Type B pancreatic cell (in vitro differentiated cells): ENCODE results near the gene ST6GALNAC3. TPM values are rescaled to one million over a fixed set of nuclear protein-coding genes. Genes with fewer than 3 reads are reported as not detected.

Source experiments
- DNase-seq: peaks from one replicate; pipeline ENCODE4 v3.0.0; 2021; ENCODE audit warnings: mixed read lengths; ENCODE audit not compliant: unreplicated experiment; ENCODE audit errors: extremely low spot score
- H3K27ac Mint-ChIP-seq: 2 replicates; pipeline ENCODE4 v1.8.0; 2021; ENCODE audit warnings: mild to moderate bottlenecking, mixed read lengths
- H3K27me3 Mint-ChIP-seq: 2 replicates; pipeline ENCODE4 v1.8.0; 2021; ENCODE audit warnings: mixed read lengths
- H3K36me3 Mint-ChIP-seq: 2 replicates; pipeline ENCODE4 v1.8.0; 2021; ENCODE audit warnings: mixed read lengths
- H3K4me1 Mint-ChIP-seq: one replicate; pipeline ENCODE4 v1.8.0; 2021; ENCODE audit warnings: mixed read lengths; ENCODE audit not compliant: unreplicated experiment
- H3K4me3 Mint-ChIP-seq: 2 replicates; pipeline ENCODE4 v1.8.0; 2021; ENCODE audit warnings: mild to moderate bottlenecking, mixed read lengths
- H3K9me3 Mint-ChIP-seq: 2 replicates; pipeline ENCODE4 v1.8.0; 2021; ENCODE audit warnings: mixed read lengths
- CTCF ChIP-seq: fragments of 200-600 bp; sonication (generic); conservative IDR thresholded peaks from 2 replicates; pipeline ENCODE4 v1.5.0; 2021; ENCODE audit warnings: antibody characterized with exemption, mild to moderate bottlenecking
- total RNA-seq: library from RNA; stranded (reverse); gene quantifications from 2 replicates; pipeline ENCODE4 v1.2.1, GENCODE V29; 2021; ENCODE audit warnings: low replicate concordance

The ST6GALNAC3 gene
- total RNA-seq, 1 donor from 2014 or later, result 24.7 TPM

- no peak for TF ChIP-seq CTCF
- no peaks in the 10 kb centered on the region for H3K36me3 Mint-ChIP-seq
- H3K4me3 Mint-ChIP-seq, result no peak overlapping the region
- no peaks in the 10 kb centered on the region for H3K27me3 Mint-ChIP-seq
- H3K27ac Mint-ChIP-seq, result no peak overlapping the region
- no peak for DNase-seq
- H3K9me3 Mint-ChIP-seq, result no peaks in the 10 kb centered on the region
- H3K4me1 Mint-ChIP-seq, result no peaks in the 10 kb centered on the region
These were observed 603.2 kb downstream of the ST6GALNAC3 start for GRCh38 chr1:76677416-76678405.

DNA sequence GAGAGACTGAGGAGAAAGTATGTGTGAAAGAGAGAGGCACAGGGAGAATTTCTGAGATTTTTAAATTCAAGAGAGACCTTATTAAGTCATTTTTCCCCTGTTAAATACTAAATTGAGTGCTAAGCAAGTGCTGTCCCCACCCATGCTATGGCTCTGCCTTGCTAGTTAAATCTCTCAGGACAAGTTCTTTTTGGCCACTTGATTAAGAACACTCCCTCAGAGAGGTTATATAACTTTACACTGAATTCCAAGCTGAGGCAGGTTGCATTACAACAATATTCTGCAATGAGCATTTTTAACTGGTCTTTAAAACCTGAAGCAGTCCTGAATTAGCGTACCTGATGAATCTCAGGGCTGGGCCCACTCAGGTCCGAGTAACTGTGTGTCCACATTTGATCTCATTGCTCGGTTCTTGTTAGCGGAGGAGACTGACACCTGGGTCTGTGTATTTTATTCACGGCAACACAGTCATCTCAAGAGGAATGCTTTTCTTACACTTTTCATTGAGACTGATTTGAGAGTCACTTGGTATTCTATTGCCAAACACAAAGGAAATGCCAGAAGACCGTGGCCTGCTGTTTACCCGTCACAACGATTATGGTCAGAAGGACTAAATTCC, 605.1 kb downstream of the ST6GALNAC3 start:
- Mint-ChIP-seq H3K27me3 (no peaks in the 10 kb centered on the region), H3K9me3 (no peaks in the 10 kb centered on the region), H3K4me1 (no peaks in the 10 kb centered on the region), H3K36me3 (no peaks in the 10 kb centered on the region), H3K27ac (no peak overlapping the region), H3K4me3 (no peak overlapping the region)
- no peak for TF ChIP-seq CTCF
- no peak for DNase-seq

DNA sequence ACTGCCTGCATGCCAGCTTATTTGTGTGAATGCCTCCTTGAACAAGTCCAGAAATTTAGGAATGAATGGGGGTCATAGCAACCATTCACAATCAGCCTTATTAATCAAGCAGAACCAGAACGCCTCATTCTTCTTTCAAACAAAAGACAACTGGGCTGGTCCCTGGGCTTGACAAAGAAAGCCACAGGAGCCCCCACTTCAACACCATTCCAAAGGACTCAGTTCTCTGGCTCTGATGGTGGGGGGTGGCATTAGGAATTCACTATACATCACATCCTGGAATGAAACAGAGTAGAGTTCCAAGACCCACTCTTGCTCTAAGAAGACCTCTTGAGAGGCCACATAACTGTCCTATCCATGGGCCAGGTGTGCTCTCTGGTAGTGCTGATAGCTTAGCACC, 606.1 kb downstream of the ST6GALNAC3 start:
- Mint-ChIP-seq H3K27me3 (no peaks in the 10 kb centered on the region), H3K27ac (no peak overlapping the region), H3K4me3 (no peak overlapping the region), H3K4me1 (no peaks in the 10 kb centered on the region), H3K36me3 (no peaks in the 10 kb centered on the region), H3K9me3 (no peaks in the 10 kb centered on the region)
- no peak for DNase-seq
- no peak for TF ChIP-seq CTCF

- Mint-ChIP-seq H3K36me3 (no peaks in the 10 kb centered on the region), H3K9me3 (no peaks in the 10 kb centered on the region), H3K4me3 (no peak overlapping the region), H3K27me3 (peaks cover under 1% of the 10 kb centered on the region), H3K4me1 (peaks cover 5% of the 10 kb centered on the region), H3K27ac (no peak overlapping the region)
- DNase-seq, result no peak
- no peak for TF ChIP-seq CTCF
These were observed 607.6 kb downstream of the ST6GALNAC3 start for GRCh38 chr1:76682138-76682537.

Other genes starting within 250 kb of the ST6GALNAC3 start
- not detected in 2 replicates for gene ASB17, start 142.3 kb upstream of the ST6GALNAC3 start, total RNA-seq